Vagina (tissue), 2 donors: ENCODE data around the gene PHC2.

Experiments used
- POLR2A ChIP-seq, 2 donors: fragments of 450-650 bp; IDR thresholded peaks; one replicate each; pipeline ENCODE4 v1.6.1; 2017; ENCODE audit warnings: antibody characterized with exemption in 2 of 2, mild to moderate bottlenecking in 2 of 2, moderate library complexity in 2 of 2
- POLR2AphosphoS5 ChIP-seq, 2 donors: sonication (generic); formaldehyde crosslinking; IDR thresholded peaks; one replicate each; pipeline ENCODE4 v1.9.0; 2017; ENCODE audit warnings: antibody characterized with exemption in 2 of 2, mild to moderate bottlenecking in 2 of 2, low read depth in 1 of 2; ENCODE audit not compliant: insufficient read depth in 1 of 2
- TF ChIP-seq, protein P1 (sequence below), 3 experiments: fragments of 450-650 bp in 2 of 3; fragments of 200-600 bp in 1 of 3; sonication (generic) in 1 of 3; IDR thresholded peaks; one replicate each; pipeline ENCODE4 v1.5.1; 2017 to 2019; ENCODE audit warnings: antibody characterized with exemption in 3 of 3, mild to moderate bottlenecking in 2 of 3, moderate library complexity in 2 of 3

DNA sequence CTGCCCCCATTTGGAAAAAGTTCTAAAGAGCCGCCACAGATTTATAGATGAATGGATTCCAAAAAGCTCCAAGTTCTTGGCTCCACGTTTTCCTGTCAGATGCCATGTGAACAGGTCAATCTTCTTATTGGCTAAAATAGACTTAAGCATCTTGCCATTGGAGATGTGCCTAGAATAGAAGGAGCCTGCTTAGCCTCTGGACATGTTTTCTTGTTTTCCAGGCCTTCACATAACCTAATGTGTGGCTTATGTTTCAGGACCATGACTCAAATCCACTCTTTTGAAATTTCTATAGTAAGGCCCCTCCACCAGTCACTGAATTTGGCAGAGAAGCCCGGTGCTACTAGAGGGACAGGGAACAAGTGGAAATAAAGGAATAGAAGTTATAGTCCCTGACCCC is 31.5 kb downstream of the PHC2 start:
- no peak for TF ChIP-seq POLR2A (IDR thresholded peaks at IDR 0.05)
- TF ChIP-seq, protein P1, sequence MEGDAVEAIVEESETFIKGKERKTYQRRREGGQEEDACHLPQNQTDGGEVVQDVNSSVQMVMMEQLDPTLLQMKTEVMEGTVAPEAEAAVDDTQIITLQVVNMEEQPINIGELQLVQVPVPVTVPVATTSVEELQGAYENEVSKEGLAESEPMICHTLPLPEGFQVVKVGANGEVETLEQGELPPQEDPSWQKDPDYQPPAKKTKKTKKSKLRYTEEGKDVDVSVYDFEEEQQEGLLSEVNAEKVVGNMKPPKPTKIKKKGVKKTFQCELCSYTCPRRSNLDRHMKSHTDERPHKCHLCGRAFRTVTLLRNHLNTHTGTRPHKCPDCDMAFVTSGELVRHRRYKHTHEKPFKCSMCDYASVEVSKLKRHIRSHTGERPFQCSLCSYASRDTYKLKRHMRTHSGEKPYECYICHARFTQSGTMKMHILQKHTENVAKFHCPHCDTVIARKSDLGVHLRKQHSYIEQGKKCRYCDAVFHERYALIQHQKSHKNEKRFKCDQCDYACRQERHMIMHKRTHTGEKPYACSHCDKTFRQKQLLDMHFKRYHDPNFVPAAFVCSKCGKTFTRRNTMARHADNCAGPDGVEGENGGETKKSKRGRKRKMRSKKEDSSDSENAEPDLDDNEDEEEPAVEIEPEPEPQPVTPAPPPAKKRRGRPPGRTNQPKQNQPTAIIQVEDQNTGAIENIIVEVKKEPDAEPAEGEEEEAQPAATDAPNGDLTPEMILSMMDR (IDR thresholded peaks at IDR 0.05), result no peak
- TF ChIP-seq POLR2AphosphoS5 (IDR thresholded peaks at IDR 0.05; ENCODE audit: insufficient read depth in 1 of 2, low read depth in 1 of 2), result no peak
